Measurements from ENCODE around the gene RP2. TPM values are rescaled to one million over a fixed set of nuclear protein-coding genes. Genes with fewer than 3 reads are reported as not detected.

The RP2 gene
- total and polyA plus RNA-seq, 2 of the 8 experiments (the other 6 are each of a cell fraction or from before 2014, with no cell fraction given), result 2.2 to 6.9 TPM

GRCh38 chrX:46884799-46885198 is 48.0 kb downstream of the RP2 start (continued):
- TF ChIP-seq, protein P1, sequence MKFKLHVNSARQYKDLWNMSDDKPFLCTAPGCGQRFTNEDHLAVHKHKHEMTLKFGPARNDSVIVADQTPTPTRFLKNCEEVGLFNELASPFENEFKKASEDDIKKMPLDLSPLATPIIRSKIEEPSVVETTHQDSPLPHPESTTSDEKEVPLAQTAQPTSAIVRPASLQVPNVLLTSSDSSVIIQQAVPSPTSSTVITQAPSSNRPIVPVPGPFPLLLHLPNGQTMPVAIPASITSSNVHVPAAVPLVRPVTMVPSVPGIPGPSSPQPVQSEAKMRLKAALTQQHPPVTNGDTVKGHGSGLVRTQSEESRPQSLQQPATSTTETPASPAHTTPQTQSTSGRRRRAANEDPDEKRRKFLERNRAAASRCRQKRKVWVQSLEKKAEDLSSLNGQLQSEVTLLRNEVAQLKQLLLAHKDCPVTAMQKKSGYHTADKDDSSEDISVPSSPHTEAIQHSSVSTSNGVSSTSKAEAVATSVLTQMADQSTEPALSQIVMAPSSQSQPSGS (IDR thresholded peaks at IDR 0.05; ENCODE audit: low read length), result no peak
- no peak for TF ChIP-seq SP4 (IDR thresholded peaks at IDR 0.05; ENCODE audit: low read length)
- no peak for TF ChIP-seq PHF8 (conservative IDR thresholded peaks at IDR 0.05; ENCODE audit: low read depth, low read length)
